SK-N-MC (cell line): ENCODE measurements around the gene HYAL2.

Source experiments
- EZH2 ChIP-seq: fragments of 200-600 bp; sonication (generic); IDR thresholded peaks from one replicate; pipeline ENCODE4 v1.6.1; 2017; ENCODE audit warnings: antibody characterized with exemption
- FOXP2 ChIP-seq: optimal IDR thresholded peaks from 2 replicates; pipeline ENCODE3; 2011; ENCODE audit warnings: mild to moderate bottlenecking, moderate library complexity; ENCODE audit not compliant: insufficient read depth; ENCODE audit errors: extremely low read length, control extremely low read depth
- POLR2AphosphoS5 ChIP-seq: IDR thresholded peaks from 2 replicates; pipeline ENCODE4 v1.6.1; 2012; ENCODE audit warnings: mild to moderate bottlenecking, low read depth, low read length, borderline replicate concordance

DNA sequence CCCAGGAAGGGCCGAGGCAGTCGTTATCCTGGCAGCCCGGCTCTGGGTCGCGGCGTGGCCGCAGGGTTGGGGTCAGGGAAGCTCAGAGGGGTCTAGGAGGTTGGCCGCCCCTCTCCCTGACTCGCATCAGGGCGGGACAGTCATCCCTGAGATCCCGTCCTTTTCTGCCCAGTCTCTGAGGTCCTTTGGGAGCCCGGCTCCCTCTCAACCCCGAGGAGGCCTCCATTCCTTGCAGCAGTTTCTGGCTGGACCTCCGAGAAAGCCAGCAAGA lies 495 bp downstream of the HYAL2 start:
- no peak for TF ChIP-seq EZH2
- TF ChIP-seq POLR2AphosphoS5 = no peak
- no peak for TF ChIP-seq FOXP2
